SH-SY5Y (cell line): ENCODE results near the gene ZNRF4.

Experiments
- GATA2 ChIP-seq: IDR thresholded peaks from 2 replicates; pipeline ENCODE4 v1.6.1; 2011; ENCODE audit warnings: mild to moderate bottlenecking, low read depth, low read length
- GATA3 ChIP-seq: IDR thresholded peaks from 2 replicates; pipeline ENCODE4 v1.6.1; 2011; ENCODE audit warnings: low read depth, mild to moderate bottlenecking, low read length, moderate library complexity

DNA sequence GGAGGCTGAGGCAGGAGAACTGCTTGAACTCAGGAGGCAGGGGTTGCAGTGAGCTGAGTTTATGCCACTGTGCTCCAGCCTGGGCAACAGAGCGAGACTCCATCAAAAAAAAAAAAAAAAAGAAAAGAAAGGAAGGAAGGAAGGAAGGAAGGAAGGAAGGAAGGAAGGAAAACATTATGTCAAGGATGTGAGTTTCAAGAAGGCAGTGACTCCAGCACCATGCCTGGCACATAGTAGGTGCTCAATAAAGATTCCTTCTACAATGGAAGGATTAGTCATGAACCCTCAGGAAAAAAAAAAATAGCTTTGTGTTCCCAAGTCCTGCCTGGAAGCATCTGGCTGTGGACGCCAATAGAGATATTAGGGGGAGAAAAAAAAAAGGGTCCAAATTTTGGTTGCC lies 10.1 kb upstream of the ZNRF4 start:
- TF ChIP-seq GATA2 (no peak), GATA3 (no peak)
